ENCODE results near the gene AIG1. TPM values are rescaled to one million over a fixed set of nuclear protein-coding genes. Genes with fewer than 3 reads are reported as not detected.

AIG1 gene
- total RNA-seq, 1 experiment from 2014 or later: 51.1 TPM

- BruUV-seq (replicated peaks): no TSS peak
- DNase-seq (ENCODE audit: low read depth, low spot score) (no peak), ATAC-seq (no peak)
- Histone ChIP-seq H3K4me1 (ENCODE audit: control insufficient read depth in 1 of 2, insufficient read depth in 2 of 2, low read length in 2 of 2) (no peaks in the 10 kb centered on the region), H3K36me3 (ENCODE audit: control insufficient read depth in 1 of 2, insufficient read depth in 2 of 2, low read length in 2 of 2) (no peaks in the 10 kb centered on the region), H3K9me2 (ENCODE audit: insufficient read depth) (no peaks in the 10 kb centered on the region), H3K79me2 (ENCODE audit: insufficient read depth, low read length) (no peaks in the 10 kb centered on the region), H3K27me3 (ENCODE audit: insufficient read depth, low read length) (no peaks in the 10 kb centered on the region), H2AFZ (ENCODE audit: low read depth, low read length, poor library complexity, severe bottlenecking) (no peak overlapping the region), H3K27ac (ENCODE audit: low read depth, low read length) (no peak overlapping the region), H4K20me1 (ENCODE audit: insufficient read depth) (no peaks in the 10 kb centered on the region), H3K4me3 (replicated peaks in 1 of 2; ENCODE audit: low read depth in 1 of 2, low read length in 2 of 2) (no peak overlapping the region), H3K9me3 (ENCODE audit: control insufficient read depth in 1 of 2, insufficient read depth in 1 of 2, low read depth in 1 of 2, low read length in 2 of 2) (no peaks in the 10 kb centered on the region), H3K9ac (ENCODE audit: low read length) (no peak overlapping the region), H3K4me2 (ENCODE audit: low read length) (no peak overlapping the region)
- intact Hi-C loops (cut with micrococcal nuclease): no loop called here
- ChIA-PET CTCF (no interaction called here), RAD21 (ENCODE audit: low non-redundant PET in 1 of 2, low total read pairs in 2 of 2, uncharacterized antibody in 2 of 2, unreplicated experiment in 2 of 2) (no interaction called here), POLR2A (no interaction called here)
- TF ChIP-seq CBX3 (IDR thresholded peaks at IDR 0.05; ENCODE audit: low read depth): no peak
- TF ChIP-seq RAD21 (IDR thresholded peaks at IDR 0.05; ENCODE audit: low read depth): no peak
- TF ChIP-seq EZH2 (IDR thresholded peaks at IDR 0.05): no peak
- TF ChIP-seq POLR2A (IDR thresholded peaks at IDR 0.05; ENCODE audit: borderline replicate concordance, extremely low read depth, insufficient read depth, insufficient read length): no peak
- no peak for TF ChIP-seq SIN3A (IDR thresholded peaks at IDR 0.05; ENCODE audit: low read depth)
- TF ChIP-seq JUND (IDR thresholded peaks at IDR 0.05): no peak
- no peak for TF ChIP-seq YY1 (IDR thresholded peaks at IDR 0.05; ENCODE audit: extremely low read depth, insufficient replicate concordance, low read depth, low read length)
- TF ChIP-seq POLR2AphosphoS5 (IDR thresholded peaks at IDR 0.05; ENCODE audit: low read depth, low read length): no peak
- no peak for TF ChIP-seq ELF1 (IDR thresholded peaks at IDR 0.05; ENCODE audit: borderline replicate concordance, low read depth)
- TF ChIP-seq ATF3 (IDR thresholded peaks at IDR 0.05): no peak
- no peak for TF ChIP-seq FOSL1 (IDR thresholded peaks at IDR 0.05; ENCODE audit: low read depth)
- TF ChIP-seq ZFX (IDR thresholded peaks at IDR 0.05): no peak
- no peak for TF ChIP-seq MAX (IDR thresholded peaks at IDR 0.05)
Observed at GRCh38 chr6:143363299-143363698, 302.6 kb downstream of the AIG1 start.

- ChIA-PET CTCF (no interaction called here), RAD21 (ENCODE audit: low non-redundant PET in 1 of 2, low total read pairs in 2 of 2, uncharacterized antibody in 2 of 2, unreplicated experiment in 2 of 2) (no interaction called here), POLR2A (no interaction called here)
- intact Hi-C loops (cut with micrococcal nuclease): no loop called here
- Histone ChIP-seq H3K27me3 (ENCODE audit: insufficient read depth, low read length) (no peaks in the 10 kb centered on the region), H3K9me3 (ENCODE audit: control insufficient read depth in 1 of 2, insufficient read depth in 1 of 2, low read depth in 1 of 2, low read length in 2 of 2) (no peaks in the 10 kb centered on the region), H3K27ac (ENCODE audit: low read depth, low read length) (no peak overlapping the region), H3K4me3 (replicated peaks in 1 of 2; ENCODE audit: low read depth in 1 of 2, low read length in 2 of 2) (no peak overlapping the region), H3K4me1 (ENCODE audit: control insufficient read depth in 1 of 2, insufficient read depth in 2 of 2, low read length in 2 of 2) (no peaks in the 10 kb centered on the region), H3K9ac (ENCODE audit: low read length) (no peak overlapping the region), H3K79me2 (ENCODE audit: insufficient read depth, low read length) (no peaks in the 10 kb centered on the region), H3K36me3 (ENCODE audit: control insufficient read depth in 1 of 2, insufficient read depth in 2 of 2, low read length in 2 of 2) (no peaks in the 10 kb centered on the region), H3K9me2 (ENCODE audit: insufficient read depth) (no peaks in the 10 kb centered on the region), H4K20me1 (ENCODE audit: insufficient read depth) (no peaks in the 10 kb centered on the region), H3K4me2 (ENCODE audit: low read length) (no peak overlapping the region), H2AFZ (ENCODE audit: low read depth, low read length, poor library complexity, severe bottlenecking) (no peak overlapping the region)
- no TSS peak for BruUV-seq (replicated peaks)
- no peak for TF ChIP-seq RAD21 (IDR thresholded peaks at IDR 0.05; ENCODE audit: low read depth)
- TF ChIP-seq SIN3A (IDR thresholded peaks at IDR 0.05; ENCODE audit: low read depth): no peak
- no peak for TF ChIP-seq REST (IDR thresholded peaks at IDR 0.05; ENCODE audit: low read depth)
- TF ChIP-seq YY1 (IDR thresholded peaks at IDR 0.05; ENCODE audit: extremely low read depth, insufficient replicate concordance, low read depth, low read length): no peak
- no peak for TF ChIP-seq CEBPB (IDR thresholded peaks at IDR 0.05; ENCODE audit: low read depth)
- no peak for TF ChIP-seq SP1 (IDR thresholded peaks at IDR 0.05; ENCODE audit: low read depth)
- no peak for TF ChIP-seq ATF3 (IDR thresholded peaks at IDR 0.05)
- no peak for TF ChIP-seq ZFX (IDR thresholded peaks at IDR 0.05)
- TF ChIP-seq FOSL1 (IDR thresholded peaks at IDR 0.05; ENCODE audit: low read depth): no peak
- TF ChIP-seq ELF1 (IDR thresholded peaks at IDR 0.05; ENCODE audit: borderline replicate concordance, low read depth): no peak
- no peak for ATAC-seq
- no peak for DNase-seq (ENCODE audit: low read depth, low spot score)
Observed at GRCh38 chr6:143368426-143368825, 307.7 kb downstream of the AIG1 start.
